Globus pallidus (tissue), 1 donor: ENCODE measurements around the gene SNX19.

Source experiments
- DNase-seq: peaks from one replicate; pipeline ENCODE4 v3.0.0-alpha.2; 2015; ENCODE audit warnings: low spot score

Gene SNX19

DNA sequence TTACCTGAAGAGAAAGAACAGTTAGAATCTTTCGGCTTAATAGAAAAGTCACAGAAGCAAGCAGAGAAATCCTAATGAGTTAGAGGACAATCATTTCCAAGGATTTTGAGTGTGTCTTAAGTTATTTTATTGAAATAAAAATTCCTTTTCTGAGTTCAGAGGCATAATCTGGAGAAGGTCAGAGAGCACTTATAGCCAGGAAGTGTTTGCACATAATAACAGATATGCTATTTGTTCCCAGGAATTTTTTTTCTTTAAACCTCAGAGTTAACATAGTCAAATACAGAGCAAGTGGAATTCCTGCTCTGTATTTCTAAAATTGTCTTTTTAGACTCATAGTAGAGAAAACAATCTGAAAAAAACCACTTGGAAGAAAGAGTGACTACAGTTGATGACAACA is 74.3 kb downstream of the SNX19 start:
- DNase-seq = no peak

DNA sequence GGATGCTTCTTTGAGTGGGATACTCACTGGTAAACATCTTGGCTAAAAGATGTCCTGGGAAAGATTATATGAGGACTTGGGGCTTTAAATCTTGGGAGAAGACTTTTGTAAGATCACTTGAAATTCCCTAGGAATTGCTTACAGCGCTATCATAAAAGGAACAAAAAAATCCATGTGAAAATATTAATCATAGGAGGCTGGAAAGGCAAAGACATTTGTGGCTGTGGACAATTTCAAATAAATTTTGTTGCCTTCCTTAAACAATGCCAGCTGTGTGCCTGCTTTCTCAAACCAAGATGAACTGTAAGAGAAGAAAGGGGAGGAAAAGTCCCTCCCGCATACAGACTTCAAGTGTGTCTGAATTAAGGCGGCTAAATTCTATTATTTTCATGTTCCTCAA is 75.6 kb downstream of the SNX19 start:
- DNase-seq = no peak

DNA sequence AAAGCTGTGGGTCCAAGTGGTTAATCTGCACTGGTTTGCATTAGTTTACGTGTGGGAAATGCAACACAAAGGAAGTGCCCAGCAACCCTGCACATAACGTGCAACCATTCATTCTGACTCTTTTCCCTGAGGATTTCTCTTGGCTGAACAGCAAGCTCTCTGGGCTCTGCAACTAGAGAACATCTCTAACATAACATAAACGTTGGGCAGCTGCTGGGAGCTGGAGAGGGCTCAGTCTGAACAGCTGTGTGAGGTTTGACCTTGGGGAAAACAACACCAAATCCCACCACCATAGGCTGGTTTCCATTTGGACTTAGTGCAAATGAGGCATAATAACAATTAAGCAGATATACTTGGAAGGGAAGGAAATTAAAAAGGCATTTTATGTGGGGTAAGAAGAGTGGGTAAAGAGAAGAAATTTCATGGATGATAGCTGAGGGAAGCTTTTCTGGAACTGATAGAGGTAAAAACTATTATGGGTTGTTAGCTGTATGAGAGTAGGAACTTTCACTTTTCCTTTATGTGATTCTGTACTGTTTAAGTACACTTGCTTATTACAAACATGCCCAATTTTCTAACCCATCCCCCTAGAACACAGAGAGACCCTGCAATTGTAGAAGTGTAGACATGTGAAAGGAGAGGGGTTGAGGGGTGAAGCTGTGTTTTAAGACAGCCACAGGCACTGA is 76.2 kb downstream of the SNX19 start:
- DNase-seq = no peak

DNA sequence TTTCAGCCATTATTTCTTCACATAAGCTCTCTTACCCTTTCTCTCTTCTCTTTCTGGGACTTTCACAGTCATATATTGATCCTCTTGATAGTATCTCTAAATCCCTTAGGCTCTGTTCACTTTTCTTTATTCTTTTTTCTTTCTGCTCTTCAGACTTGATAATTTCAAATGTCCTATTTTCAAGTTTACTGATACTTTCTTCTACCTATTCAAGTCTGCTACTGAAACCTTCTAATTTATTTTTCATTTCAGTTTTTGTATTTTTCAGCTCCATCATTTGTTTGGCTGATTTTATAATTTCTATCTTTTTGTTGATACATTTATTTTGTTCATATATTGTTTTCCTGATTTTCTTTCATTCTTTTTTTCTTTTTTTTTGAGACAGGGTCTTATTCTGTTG is 79.1 kb downstream of the SNX19 start:
- DNase-seq = no peak

DNA sequence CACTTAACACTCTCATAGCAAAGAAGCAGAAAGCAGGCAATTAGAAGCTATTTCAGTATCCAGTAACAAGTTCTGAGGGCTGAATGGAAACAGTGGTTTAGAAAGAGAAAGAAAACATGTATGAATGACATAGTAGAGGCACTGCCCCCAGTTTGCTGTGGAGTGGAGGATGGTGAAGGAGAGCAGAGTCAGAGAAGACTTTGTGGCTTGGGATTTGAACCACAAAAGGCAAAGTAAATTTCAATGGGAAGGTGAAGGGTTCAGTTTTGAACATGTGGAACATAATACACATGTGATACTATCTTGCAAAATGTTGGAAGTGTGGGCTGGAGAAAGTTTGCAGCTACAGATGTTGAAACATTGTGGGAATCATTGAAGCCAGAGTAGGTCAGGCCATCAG is 81.4 kb downstream of the SNX19 start:
- DNase-seq = no peak

DNA sequence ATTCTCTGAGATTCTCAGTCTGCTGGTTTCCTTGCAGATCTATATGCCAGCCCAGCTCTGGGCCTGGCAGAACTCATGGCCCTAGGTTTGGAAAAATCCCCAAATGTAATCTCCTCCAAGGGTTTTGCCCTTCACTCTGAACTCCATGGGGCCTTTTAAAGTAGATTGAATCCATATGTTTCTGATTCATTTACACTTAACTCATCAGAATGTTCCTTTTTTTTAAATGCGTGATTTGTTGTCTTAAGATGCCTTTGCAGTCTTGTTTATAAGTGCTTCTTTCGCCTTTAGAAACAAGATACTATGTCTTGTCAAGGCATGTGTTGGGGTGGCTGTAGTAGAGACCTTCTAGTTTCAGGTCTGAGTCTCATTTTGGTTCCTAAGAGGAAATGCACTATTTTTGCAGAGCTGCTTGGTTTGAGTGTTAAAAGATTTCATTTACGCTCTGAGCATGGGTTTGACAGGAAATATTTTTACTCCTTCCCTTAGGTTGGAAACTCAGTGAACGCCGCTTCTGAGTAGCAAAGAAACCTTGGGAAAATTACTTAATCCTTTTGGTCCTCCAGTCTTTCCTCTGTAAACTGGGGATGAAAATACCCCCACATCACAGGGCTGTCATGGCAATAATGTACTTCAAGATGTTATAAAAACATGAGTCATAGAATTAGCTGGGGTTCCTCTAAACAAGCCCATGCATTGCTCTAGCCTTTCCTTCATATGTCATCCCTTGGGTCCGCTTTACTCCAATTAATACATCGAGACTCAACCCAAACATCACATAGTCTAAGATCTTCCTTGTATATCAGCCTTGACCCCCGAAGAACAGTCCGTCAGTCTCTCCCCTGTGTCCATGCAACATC is 83.5 kb downstream of the SNX19 start:
- no peak for DNase-seq

DNA sequence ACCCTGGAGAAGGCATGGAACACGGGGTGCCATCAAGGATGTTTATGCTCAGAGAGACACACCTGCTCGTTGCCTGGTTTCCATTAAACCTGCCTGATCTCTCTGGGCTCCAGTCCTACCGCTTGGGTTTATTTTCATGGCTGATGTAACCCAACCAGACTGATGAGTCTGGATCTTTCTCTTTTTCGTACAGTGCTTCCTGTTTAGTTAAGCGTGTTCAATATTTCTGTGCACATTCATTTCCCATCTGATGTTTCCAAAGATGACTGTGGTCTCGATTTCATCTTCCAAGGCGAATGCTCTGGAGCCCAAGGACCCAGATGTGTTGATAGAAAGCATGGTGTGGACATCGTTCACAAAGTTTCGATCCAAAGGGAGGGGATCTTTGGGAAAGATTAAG is 84.3 kb downstream of the SNX19 start:
- no peak for DNase-seq

DNA sequence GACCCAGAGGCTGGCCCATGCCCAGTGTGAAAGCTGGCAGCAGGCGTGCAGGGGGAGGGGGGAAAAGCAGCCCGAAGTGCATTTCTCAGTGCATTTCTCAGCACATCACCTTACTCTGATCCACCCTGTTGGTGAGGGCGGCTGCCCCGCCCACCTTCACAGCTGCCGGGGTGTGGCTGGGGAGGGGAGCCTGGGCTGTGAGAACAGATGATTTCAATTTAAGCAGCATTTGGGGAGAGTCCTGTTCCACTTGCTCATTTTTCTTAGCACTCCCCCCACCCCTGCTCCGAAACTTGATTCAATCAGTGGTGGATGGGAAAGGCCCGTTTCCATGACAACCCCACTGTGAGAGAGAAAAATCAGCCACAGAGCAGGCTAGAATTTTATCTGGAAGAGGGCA is 84.8 kb downstream of the SNX19 start:
- DNase-seq = no peak

DNA sequence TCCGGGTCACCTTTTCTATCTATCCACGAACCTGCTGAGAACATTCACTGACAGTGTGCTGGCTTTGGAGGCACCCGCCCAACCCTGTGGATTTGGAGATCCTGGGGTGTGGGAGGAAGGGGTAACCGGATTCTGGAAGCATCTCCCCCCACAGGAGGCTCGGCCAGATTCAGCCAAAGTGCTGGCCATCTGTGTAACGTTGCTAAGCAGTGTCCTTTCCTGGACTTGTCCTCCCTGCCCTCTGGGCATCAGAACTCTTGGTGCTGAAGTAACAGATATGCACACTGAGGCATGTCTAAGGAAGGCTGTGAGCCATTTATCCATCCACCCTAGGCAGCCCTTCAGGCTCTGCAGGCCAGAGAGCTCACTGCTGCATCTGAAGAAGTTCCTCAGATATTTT is 85.7 kb downstream of the SNX19 start:
- peak; percentile 16 for DNase-seq

DNA sequence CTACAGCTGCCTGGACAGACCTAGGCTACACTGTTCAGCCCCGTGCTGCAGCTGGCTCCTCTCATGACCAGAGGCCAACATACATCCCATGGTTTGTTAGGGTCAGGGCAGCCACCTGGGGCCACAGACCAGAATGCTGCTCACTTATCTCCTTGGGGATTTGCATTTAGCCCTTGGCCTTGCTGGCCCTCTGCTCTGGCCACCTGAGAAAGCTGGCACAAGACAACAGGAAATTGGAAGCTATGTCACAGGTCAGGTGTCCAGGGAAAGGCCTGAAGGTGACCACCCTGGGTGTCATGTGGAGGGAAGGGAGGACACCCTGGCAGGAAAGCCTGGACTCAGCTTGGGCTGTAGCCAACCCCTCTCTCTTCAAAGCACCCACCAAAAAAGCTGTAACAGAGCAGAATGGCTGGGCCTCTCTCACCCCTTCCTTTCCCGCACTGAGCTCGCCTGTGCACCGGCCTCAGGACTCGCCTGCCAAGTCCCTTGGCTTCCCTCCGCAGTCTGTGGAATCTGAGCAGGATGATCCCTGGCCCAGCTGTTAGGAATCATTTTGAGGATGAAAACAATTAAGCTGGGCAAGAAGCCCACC is 86.3 kb downstream of the SNX19 start:
- no peak for DNase-seq

DNA sequence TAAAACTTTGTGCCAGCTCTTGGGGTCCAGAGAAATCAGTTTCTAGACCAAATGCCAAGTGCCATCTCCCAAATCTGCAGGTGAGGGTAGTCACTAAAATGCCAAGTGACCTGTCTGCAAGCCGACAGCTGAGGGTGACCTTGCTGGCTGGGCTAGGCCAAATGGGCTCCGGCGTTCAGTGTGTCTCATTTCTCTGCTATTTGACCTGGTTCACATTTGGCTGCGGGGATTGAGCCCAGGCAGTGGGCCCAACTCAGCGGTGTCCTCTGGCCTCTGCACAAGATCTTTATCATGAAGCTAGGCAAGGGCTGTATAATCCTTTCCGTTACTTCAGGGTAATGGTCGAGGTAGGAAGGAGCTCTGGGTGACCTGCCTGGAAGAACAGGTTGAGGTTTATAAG is 87.5 kb downstream of the SNX19 start:
- DNase-seq = no peak

DNA sequence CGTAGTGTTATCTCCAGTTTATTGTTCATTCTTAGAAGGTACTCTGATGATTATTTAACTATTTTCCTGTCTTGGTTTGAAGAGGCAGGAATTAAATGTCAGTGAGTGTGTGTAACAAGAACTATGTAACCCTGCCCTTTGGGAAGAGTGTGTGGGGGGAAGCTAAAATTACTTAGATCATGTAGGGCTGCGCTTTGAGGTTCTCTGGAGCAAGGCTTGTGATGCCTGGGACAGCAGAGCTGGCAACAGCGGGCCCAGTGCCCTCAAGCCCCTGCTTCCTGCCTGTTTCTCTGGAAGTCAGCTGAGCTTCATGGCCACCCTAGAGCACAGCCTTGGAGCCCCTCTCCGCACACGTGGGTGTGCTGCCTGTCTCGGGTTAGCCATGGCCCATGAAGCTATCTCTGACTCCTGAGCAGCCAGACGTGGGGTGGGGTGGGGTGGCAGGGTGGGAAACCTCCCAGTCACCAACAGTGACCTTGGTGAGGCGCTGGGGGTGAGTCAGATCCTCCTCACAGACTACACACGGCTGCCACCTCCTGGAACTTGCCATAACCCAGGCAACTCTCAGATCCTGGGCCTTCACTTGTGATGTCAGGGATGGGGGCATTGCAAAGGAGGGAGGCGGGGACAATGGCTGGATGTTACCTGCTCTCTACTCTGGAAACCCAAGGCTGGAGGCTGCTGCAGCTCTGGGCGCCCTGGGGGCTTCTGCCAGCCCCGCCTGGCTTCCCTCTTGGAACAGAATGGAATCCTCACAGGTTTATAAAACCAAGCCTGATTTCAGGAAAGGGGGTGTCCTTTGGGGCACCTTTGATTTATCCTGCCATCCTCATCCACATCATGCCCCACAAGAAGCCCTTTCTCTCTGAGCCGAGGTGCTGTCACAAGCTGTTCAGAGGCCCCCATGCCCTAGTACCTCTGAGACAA is 88.6 kb downstream of the SNX19 start:
- no peak for DNase-seq

DNA sequence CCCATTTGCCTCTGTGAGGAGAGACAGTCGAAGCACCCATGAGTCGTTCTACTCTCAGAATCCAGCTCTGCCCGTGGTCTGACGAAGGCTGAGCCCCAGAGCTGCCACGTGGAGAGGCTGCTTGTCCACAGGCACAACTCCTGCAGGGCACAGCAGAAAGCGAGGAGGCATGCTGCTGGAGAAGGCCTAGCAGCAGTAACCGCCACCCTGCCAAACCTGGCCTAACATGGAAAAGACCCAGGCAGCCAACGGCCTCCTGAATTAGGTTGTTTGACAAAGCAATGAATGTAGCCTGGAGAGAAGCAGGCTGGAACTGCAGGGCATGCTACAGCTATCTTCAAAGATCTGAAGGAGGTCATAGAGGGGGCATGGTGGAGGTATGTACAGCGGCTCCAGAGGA is 89.7 kb downstream of the SNX19 start:
- DNase-seq = no peak

DNA sequence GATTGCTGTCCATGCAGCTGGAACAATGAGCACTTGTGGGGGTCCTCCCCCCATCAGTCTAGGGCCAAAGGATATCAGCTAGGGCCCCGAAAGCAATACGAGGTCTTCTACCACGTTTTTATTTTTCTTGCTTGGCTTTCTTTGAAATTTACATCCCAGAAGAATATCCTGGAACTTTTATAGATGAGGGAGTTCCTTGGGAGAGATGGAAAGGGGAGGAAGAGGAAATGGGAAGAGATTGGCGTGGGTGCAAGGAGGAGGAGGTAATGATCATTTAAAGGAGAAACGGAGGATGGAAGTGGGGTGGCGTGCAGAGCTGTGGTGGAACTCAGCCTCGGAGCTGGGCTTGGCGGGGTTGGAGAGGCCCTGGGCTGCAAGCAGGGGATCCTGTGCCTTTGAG is 90.3 kb downstream of the SNX19 start:
- no peak for DNase-seq

DNA sequence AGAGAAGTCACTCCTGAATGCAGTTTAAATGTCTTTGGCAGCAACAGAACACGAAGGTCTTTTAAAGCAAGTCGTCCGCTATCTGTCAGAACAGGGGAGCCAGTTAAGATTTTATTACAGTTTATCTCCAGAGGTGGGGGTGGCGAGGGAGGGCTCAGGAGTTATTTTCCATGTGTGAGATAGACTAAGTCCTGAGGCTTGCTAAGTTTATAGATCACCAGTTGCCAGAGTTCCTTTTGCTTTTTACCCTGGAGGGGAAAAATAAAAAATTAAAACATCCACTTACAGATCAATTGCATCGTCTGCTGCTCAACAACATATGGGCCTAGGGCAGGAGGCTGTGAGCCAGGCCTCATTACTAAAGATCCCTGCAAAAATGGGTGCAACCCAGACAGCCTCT is 90.7 kb downstream of the SNX19 start:
- DNase-seq = no peak
